K562 (cell line): ENCODE results near the gene KCNC4. TPM values are rescaled to one million over a fixed set of nuclear protein-coding genes. Genes with fewer than 3 reads are reported as not detected.

ENCODE experiments used
- ATAC-seq: fragments of 200-7000 bp; cut with Tn5 transposase; 3 replicates; pipeline ENCODE4 v1.9.1; 2020; ENCODE audit warnings: moderate library complexity
- BruUV-seq: library from RNA; stranded (reverse); fragments of 400-500 nt; replicated peaks from 2 replicates; lab custom pipeline; 2021; lab: Mats Ljungman, UMichigan
- CTCF ChIA-PET: fragments of 300-600 bp; formaldehyde crosslinking; extraction: SDS; loops from one replicate; lab custom pipeline; 2021; ENCODE audit warnings: low intra/inter-chr PET ratio; lab: Yijun Ruan, JAX
- POLR2A ChIA-PET: fragments of 300-600, 350-650 bp; sonication (Branson Sonifier 250); formaldehyde crosslinking; extraction: SDS; loops from one replicate; lab custom pipeline; 2021; ENCODE audit warnings: antibody characterized with exemption, inconsistent platforms; lab: Yijun Ruan, JAX
- DNase-seq, 4 experiments: peaks; one replicate each; pipeline versions ENCODE4 v3.0.0 to v3.0.0-alpha.2; 2011 to 2018; ENCODE audit warnings: low spot score in 3 of 4, mixed read lengths in 3 of 4; ENCODE audit errors: extremely low read depth in 1 of 4
- FAIRE-seq: peaks from 2 replicates; lab custom pipeline; 2011; peaks lifted over from hg19 to GRCh38; lab: Jason Lieb, UNC
- H2AFZ ChIP-seq: 2 replicates; pipeline ENCODE4 v1.6.0; 2011; ENCODE audit warnings: low read depth, low read length, control low read depth, inconsistent platforms
- H3K27ac ChIP-seq: fragments of 200-600 bp; 3 replicates; pipeline ENCODE4 v1.8.0; 2011; ENCODE audit warnings: low read depth, mild to moderate bottlenecking, control low read depth, inconsistent platforms, low read length, moderate library complexity, mixed read lengths; ENCODE audit errors: extremely low read depth
- H3K27me3 ChIP-seq, 2 experiments: fragments of 300-600 bp in 1 of 2; 2 replicates in 1 of 2; 3 replicates in 1 of 2; pipeline versions ENCODE4 v1.6.0 to v1.8.0; 2011; ENCODE audit warnings: inconsistent platforms in 2 of 2, low read length in 2 of 2, mild to moderate bottlenecking in 1 of 2, mixed read lengths in 1 of 2, moderate library complexity in 1 of 2; ENCODE audit not compliant: control insufficient read depth in 2 of 2, insufficient read depth in 2 of 2
- H3K36me3 ChIP-seq: fragments of 300-600 bp; 3 replicates; pipeline ENCODE4 v1.8.0; 2011; ENCODE audit warnings: mild to moderate bottlenecking, low read length, inconsistent platforms; ENCODE audit not compliant: control insufficient read depth, insufficient read depth
- H3K4me1 ChIP-seq, 2 experiments: fragments of 200-600 bp in 1 of 2; replicated peaks in 1 of 2; 2 replicates in 1 of 2; 3 replicates in 1 of 2; pipeline versions ENCODE4 v1.5.1 to v1.8.0; 2011; ENCODE audit warnings: inconsistent platforms in 2 of 2, low read length in 2 of 2, mild to moderate bottlenecking in 1 of 2, mixed read lengths in 1 of 2, moderate library complexity in 1 of 2; ENCODE audit not compliant: control insufficient read depth in 2 of 2, insufficient read depth in 2 of 2
- H3K4me2 ChIP-seq: 2 replicates; pipeline ENCODE4 v1.6.1; 2011; ENCODE audit warnings: low read length, control low read depth, inconsistent platforms, mixed read lengths; ENCODE audit not compliant: insufficient read depth
- H3K4me3 ChIP-seq: fragments of 200-600 bp; sonication (generic), shearing (Covaris generic); 2 replicates; pipeline ENCODE4 v1.5.1; 2016; ENCODE audit warnings: control low read depth, inconsistent platforms
- H3K79me2 ChIP-seq: fragments of 200-600 bp; 3 replicates; pipeline ENCODE4 v1.8.0; 2011; ENCODE audit warnings: low read length, inconsistent platforms; ENCODE audit not compliant: control insufficient read depth, insufficient read depth
- H3K9ac ChIP-seq, 2 experiments: 2 replicates each; pipeline versions ENCODE4 v1.6.0 to v1.6.1; 2011; ENCODE audit warnings: low read depth in 2 of 2, low read length in 2 of 2, control low read depth in 1 of 2, inconsistent platforms in 1 of 2, mild to moderate bottlenecking in 1 of 2, mixed read lengths in 1 of 2; ENCODE audit not compliant: insufficient read depth in 1 of 2
- H3K9me1 ChIP-seq: one replicate; pipeline ENCODE4 v1.6.0; 2011; ENCODE audit warnings: inconsistent platforms, mild to moderate bottlenecking, low read length, moderate library complexity; ENCODE audit not compliant: control insufficient read depth, insufficient read depth
- H3K9me3 ChIP-seq: replicated peaks from 2 replicates; pipeline ENCODE4 v1.5.1; 2011; ENCODE audit warnings: low read depth, low read length, inconsistent platforms; ENCODE audit not compliant: control insufficient read depth, insufficient read depth
- H4K20me1 ChIP-seq: replicated peaks from 2 replicates; pipeline ENCODE4 v1.6.1; 2011; ENCODE audit warnings: low read length, inconsistent platforms, mixed read lengths; ENCODE audit not compliant: control insufficient read depth, insufficient read depth
- ESRRB ChIP-seq: fragments of 250-450 bp; sonication (Bioruptor Pico); IDR thresholded peaks from 2 replicates; pipeline ENCODE4 v1.5.0; 2020; ENCODE audit warnings: mild to moderate bottlenecking, moderate library complexity, borderline replicate concordance
- NEUROD1 ChIP-seq: fragments of 150-350 bp; IDR thresholded peaks from 2 replicates; pipeline ENCODE4 v1.6.1; 2014; ENCODE audit warnings: borderline replicate concordance, low read length, low read depth; ENCODE audit not compliant: partially characterized antibody
- SETDB1 ChIP-seq: IDR thresholded peaks from one replicate; pipeline ENCODE4 v1.6.1; 2012; ENCODE audit warnings: low read length, control low read depth, inconsistent platforms
- WGBS: fragments of 100-300 bp; shearing (Covaris generic); methylation state at CpG from one replicate; pipeline ENCODE4 v1.1.6; 2016; ENCODE audit warnings: low coverage, mixed read lengths; ENCODE audit not compliant: insufficient coverage; ENCODE audit errors: missing lambda C conversion rate; 5-methylcytosine and 5-hydroxymethylcytosine counted together
- in situ Hi-C: fragments of 300-500 bp; cut with MboI; formaldehyde crosslinking; loops from 4 replicates; pipeline ENCODE4 v1.15.0; 2018; ENCODE audit warnings: inconsistent platforms, mixed read lengths
- intact Hi-C: fragments of 100-400 bp; cut with micrococcal nuclease; formaldehyde crosslinking; loops from 2 replicates; pipeline ENCODE4 v1.14.2; 2022
- polyA plus RNA-seq, 8 experiments: library from polyadenylated mRNA; depleted of rRNA in 4 of 8; stranded (reverse) in 5 of 8; unstranded in 3 of 8; fragments of >200 nt; fragmentation: Nextera tagmentation in 2 of 8; fragmentation: Illumina TruSeq in 1 of 8; extraction: Ambion mirVana in 2 of 8; extraction: Trizol in 1 of 8; gene quantifications; 2 replicates each; pipeline versions ENCODE4 v1.2.1 to v1.2.3, GENCODE V29; 2011 to 2014; ENCODE audit warnings: inconsistent platforms in 1 of 8, missing spikeins in 1 of 8
- total RNA-seq, 7 experiments: library from RNA; depleted of rRNA in 6 of 7; stranded (reverse); fragments of >200 nt in 6 of 7; fragmentation: Illumina TruSeq in 2 of 7; extraction: Trizol in 2 of 7; gene quantifications; 2 replicates each; pipeline versions ENCODE4 v1.2.1 to v1.2.3, GENCODE V29; 2011 to 2021; ENCODE audit warnings: low replicate concordance in 1 of 7
- TF ChIP-seq, protein P1 (sequence below): fragments of 450-650 bp; formaldehyde crosslinking; conservative IDR thresholded peaks from 2 replicates; pipeline ENCODE4 v1.4.0; 2022; ENCODE audit warnings: mild to moderate bottlenecking, missing genetic modification characterization

KCNC4 gene
- total and polyA plus RNA-seq, 9 of the 15 experiments (the other 6 are each of a cell fraction or from before 2014, with no cell fraction given), result 0.07 to 1.8 (median 0.73) TPM

DNA sequence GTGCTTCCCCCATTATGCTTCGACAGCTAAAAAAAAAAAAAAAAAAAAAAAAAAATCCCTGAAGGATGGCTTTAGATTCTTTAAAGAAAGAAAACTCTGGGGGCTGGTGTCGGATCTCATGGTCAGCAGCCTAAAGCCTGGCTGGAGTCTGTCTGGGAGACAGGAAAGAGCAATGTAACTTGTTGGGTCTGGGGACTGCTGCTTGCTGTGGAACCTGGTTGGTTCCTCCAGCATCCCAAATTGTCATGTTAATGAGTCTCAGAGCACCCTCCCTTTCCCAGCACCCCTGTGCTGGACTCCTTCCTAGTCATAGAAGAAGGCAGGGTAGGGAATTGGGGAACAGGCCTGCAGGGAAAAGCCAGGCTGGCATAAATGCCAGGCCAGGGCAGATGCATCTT, 3.0 kb downstream of the KCNC4 start:
- Histone ChIP-seq H3K27ac (no peak overlapping the region), H3K9me1 (no peaks in the 10 kb centered on the region), H3K36me3 (no peaks in the 10 kb centered on the region), H3K9ac (no peak overlapping the region), H3K4me2 (no peak overlapping the region), H3K79me2 (no peaks in the 10 kb centered on the region), H3K4me1 (peaks cover 0 to 31% of the 10 kb centered on the region in 2 experiments; a peak in 3 of 5 replicates), H3K9me3 (no peaks in the 10 kb centered on the region), H3K27me3 (peaks cover 16 to 68% of the 10 kb centered on the region in 2 experiments), H4K20me1 (peaks cover 17% of the 10 kb centered on the region), H2AFZ (no peak overlapping the region), H3K4me3 (no peak overlapping the region)
- TF ChIP-seq NEUROD1 (no peak), ESRRB (CRISPR knock-in tag) (no peak), SETDB1 (no peak)
- TF ChIP-seq, protein P1, sequence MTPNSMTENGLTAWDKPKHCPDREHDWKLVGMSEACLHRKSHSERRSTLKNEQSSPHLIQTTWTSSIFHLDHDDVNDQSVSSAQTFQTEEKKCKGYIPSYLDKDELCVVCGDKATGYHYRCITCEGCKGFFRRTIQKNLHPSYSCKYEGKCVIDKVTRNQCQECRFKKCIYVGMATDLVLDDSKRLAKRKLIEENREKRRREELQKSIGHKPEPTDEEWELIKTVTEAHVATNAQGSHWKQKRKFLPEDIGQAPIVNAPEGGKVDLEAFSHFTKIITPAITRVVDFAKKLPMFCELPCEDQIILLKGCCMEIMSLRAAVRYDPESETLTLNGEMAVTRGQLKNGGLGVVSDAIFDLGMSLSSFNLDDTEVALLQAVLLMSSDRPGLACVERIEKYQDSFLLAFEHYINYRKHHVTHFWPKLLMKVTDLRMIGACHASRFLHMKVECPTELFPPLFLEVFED (CRISPR knock-in tag), result no peak
- ChIA-PET CTCF (no interaction called here), POLR2A (interaction anchor here (0.6 to 1.2 kb wide), 3 partner anchors 9 to 194 kb away, joined by 3 to 6 read pairs (median 3); no protein-coding TSS in a partner anchor)
- in situ Hi-C loops (no loop called here), intact Hi-C loops (no loop called here)
- no peak for FAIRE-seq
- WGBS, result 0% methylated on average over 2 of the region's 2 CpGs
- DNase-seq, result no peak
- BruUV-seq, result no TSS peak
- no peak for ATAC-seq
